Sigmoid colon (tissue), 4 donors: Measurements from ENCODE around the gene FAM186B.

Experiments
- EP300 ChIP-seq, 4 donors: sonication (generic); formaldehyde crosslinking; IDR thresholded peaks; one replicate each; pipeline ENCODE4 v1.6.1; 2017; ENCODE audit warnings: antibody characterized with exemption in 4 of 4
- POLR2A ChIP-seq, 2 donors: fragments of 450-650 bp; IDR thresholded peaks; one replicate each; pipeline ENCODE4 v1.6.1; 2016; ENCODE audit warnings: antibody characterized with exemption in 2 of 2, mild to moderate bottlenecking in 2 of 2, moderate library complexity in 2 of 2
- POLR2AphosphoS5 ChIP-seq, 4 donors: sonication (generic); formaldehyde crosslinking; IDR thresholded peaks; one replicate each; pipeline ENCODE4 v1.6.1; 2017; ENCODE audit warnings: antibody characterized with exemption in 4 of 4
- TF ChIP-seq, protein P1 (sequence below), 4 experiments: fragments of 450-650 bp in 3 of 4; fragments of 200-600 bp in 1 of 4; IDR thresholded peaks; one replicate each; pipeline ENCODE4 v1.5.1; 2016 to 2019; ENCODE audit warnings: antibody characterized with exemption in 4 of 4, mild to moderate bottlenecking in 3 of 4, moderate library complexity in 2 of 4

DNA sequence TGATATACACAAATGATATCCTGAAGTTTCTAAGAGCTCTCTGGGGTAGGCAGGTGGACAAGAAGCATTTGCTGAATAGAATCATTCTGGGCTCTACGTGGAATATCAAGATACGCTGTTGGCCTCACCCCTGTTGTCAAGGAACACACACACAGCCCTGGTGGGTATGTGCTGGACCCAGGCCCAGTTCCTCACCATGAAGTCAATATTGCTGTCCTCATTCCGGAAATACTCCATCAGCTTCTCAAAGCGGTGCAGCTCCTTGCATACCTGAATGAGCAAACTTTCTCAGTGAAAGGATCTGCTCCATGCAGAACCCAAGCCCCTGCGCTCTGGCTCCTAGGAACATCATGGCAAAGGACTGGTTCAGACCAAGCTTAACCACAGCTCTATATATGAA is 49.3 kb upstream of the FAM186B start:
- TF ChIP-seq POLR2AphosphoS5 (IDR thresholded peaks at IDR 0.05) (no peak), EP300 (IDR thresholded peaks at IDR 0.05) (no peak), POLR2A (IDR thresholded peaks at IDR 0.05) (no peak)
- TF ChIP-seq, protein P1, sequence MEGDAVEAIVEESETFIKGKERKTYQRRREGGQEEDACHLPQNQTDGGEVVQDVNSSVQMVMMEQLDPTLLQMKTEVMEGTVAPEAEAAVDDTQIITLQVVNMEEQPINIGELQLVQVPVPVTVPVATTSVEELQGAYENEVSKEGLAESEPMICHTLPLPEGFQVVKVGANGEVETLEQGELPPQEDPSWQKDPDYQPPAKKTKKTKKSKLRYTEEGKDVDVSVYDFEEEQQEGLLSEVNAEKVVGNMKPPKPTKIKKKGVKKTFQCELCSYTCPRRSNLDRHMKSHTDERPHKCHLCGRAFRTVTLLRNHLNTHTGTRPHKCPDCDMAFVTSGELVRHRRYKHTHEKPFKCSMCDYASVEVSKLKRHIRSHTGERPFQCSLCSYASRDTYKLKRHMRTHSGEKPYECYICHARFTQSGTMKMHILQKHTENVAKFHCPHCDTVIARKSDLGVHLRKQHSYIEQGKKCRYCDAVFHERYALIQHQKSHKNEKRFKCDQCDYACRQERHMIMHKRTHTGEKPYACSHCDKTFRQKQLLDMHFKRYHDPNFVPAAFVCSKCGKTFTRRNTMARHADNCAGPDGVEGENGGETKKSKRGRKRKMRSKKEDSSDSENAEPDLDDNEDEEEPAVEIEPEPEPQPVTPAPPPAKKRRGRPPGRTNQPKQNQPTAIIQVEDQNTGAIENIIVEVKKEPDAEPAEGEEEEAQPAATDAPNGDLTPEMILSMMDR (IDR thresholded peaks at IDR 0.05): no peak
